ENCODE measurements around the gene KLHL30.

GRCh38 chr2:238136820-238137537 is 1.5 kb upstream of the KLHL30 start:
- TF ChIP-seq, protein P1, sequence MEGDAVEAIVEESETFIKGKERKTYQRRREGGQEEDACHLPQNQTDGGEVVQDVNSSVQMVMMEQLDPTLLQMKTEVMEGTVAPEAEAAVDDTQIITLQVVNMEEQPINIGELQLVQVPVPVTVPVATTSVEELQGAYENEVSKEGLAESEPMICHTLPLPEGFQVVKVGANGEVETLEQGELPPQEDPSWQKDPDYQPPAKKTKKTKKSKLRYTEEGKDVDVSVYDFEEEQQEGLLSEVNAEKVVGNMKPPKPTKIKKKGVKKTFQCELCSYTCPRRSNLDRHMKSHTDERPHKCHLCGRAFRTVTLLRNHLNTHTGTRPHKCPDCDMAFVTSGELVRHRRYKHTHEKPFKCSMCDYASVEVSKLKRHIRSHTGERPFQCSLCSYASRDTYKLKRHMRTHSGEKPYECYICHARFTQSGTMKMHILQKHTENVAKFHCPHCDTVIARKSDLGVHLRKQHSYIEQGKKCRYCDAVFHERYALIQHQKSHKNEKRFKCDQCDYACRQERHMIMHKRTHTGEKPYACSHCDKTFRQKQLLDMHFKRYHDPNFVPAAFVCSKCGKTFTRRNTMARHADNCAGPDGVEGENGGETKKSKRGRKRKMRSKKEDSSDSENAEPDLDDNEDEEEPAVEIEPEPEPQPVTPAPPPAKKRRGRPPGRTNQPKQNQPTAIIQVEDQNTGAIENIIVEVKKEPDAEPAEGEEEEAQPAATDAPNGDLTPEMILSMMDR (conservative IDR thresholded peaks at IDR 0.05; ENCODE audit: low read length) = no peak
- TF ChIP-seq EZH2phosphoT487 (IDR thresholded peaks at IDR 0.05; ENCODE audit: borderline replicate concordance, low read depth, low read length) = no peak
